ENCODE results near the gene TMEM132C. TPM values are rescaled to one million over a fixed set of nuclear protein-coding genes. Genes with fewer than 3 reads are reported as not detected.

Gene TMEM132C
- total and polyA plus RNA-seq, 2 of the 8 experiments (the other 6 are each of a cell fraction or from before 2014, with no cell fraction given), result 0.23 to 0.76 TPM

- peak; percentile 77 to 99 (median 87) for TF ChIP-seq CTCF (IDR thresholded peaks at IDR 0.05; ENCODE audit: control extremely low read depth in 1 of 3, insufficient read depth in 1 of 3, low read depth in 1 of 3, low read length in 3 of 3)
- no peak for TF ChIP-seq POU5F1 (IDR thresholded peaks at IDR 0.05; ENCODE audit: low read depth, low read length)
Observed at GRCh38 chr12:128613837-128614590, 347.0 kb downstream of the TMEM132C start (continued).
